SK-N-DZ (cell line): ENCODE measurements around the gene BAG5.

ENCODE experiments used
- DNase-seq: peaks from one replicate; pipeline ENCODE4 v3.0.0-alpha.2; 2015; ENCODE audit warnings: low spot score
- small RNA-seq, 2 experiments: library from RNA; depleted of rRNA; stranded (forward); fragments of <200 nt; gene quantifications; one replicate each; pipeline ENCODE3, GENCODE V24; 2014

BAG5 gene

DNA sequence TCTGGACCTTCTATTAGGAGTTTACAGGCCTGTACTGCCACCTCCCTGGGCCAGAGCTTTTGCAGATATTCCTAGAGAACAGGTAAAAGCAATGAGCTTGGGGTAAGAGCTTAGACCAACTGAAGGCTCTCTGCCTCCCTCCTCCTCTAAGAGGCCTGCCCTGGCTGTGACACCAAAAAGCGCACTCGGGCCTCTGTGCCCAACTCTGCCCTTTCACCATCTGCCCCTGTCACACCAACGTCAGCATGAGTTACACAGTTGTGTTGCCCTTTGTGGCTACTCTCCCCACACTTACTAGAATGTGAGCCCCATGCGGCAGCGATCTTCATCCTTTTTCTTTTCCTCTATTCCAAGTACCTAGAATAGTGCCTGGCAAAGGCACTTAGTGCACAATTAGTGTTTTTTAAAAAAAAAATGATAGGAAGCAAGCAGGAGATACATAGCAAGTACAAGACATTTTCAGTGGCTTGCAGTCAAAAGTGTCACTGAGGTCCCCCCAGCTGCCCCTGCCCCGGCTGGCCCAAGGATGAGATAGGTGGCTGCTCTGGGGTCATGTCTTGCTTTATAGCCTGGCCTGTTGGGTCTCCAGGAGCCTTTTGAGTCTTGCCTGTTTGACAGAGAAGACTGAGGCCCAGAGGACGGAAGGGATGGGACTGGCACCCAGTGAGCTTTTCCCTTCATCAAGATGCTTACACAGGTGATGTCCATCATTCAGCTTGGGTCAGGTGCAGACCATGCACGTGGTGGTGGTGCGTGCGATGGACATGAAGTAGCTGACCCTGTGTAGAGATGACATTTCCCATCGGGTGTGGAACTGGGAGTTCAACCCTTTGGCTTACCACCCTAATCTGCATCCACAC, 52.4 kb downstream of the BAG5 start:
- DNase-seq: no peak

DNA sequence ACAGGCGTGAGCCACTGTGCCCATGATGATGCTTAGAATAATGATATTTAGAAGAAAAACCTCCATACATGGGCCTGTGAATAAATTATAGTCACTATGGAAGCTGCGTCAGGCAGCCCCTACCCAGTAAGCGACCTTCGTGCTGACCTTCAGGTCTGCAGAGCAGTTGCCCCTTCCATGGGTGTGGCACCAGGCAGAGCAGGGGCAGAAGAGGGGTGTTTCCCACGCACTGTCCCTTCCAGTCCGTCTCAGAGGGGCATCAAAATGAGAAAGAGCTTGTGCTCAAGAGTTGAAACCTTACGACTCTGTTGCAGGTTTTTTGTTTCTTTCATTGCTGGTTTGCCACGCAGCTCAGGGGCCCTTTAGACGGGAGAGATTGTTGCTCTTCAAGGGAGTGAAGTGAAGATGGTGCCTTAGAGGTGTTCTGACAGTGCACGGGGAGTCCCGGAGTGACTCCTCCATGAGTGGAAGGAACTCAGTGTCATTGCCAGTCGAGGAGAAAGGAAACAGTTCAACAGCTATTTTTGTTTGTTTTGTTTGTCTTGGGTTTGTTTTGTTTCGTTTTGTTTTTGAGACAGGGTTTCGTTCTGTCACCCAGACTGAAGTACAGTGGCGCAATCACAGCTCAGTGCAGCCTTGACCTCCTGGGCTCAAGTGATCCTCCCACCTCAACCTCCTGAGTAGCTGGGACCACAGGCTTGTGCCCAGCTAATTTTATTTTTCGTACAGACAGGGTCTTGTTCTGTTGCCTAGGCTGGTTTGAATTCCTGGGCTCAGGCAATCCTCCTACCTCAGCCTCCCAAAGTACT, 53.7 kb downstream of the BAG5 start:
- no peak for DNase-seq

DNA sequence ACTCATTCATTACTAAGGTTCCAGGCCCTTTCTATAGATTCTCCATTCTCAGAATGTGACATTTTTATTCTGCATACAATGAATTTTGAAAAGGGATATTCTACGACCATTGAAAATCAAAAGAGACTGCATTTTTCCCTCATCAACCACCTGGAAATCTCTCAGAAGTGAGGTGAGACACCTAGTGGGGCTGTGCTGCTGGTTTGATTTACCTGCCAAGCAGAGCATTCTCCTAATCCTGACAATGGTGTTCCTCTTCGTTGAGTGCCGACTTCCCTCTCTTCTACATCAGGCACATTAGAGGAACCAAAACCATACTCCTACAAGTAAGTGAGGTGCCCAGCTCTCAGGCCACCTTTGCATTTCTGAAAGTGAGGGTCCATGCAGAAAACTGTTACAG, 54.7 kb downstream of the BAG5 start:
- no peak for DNase-seq

Small RNA genes lying within 50 kb of the gene (small RNA-seq; reads per million reads assigned to genes)
- gene RNU4-68P: 0.67 to 1.2 reads per million in 2 experiments
- 0 reads per million in 2 experiments for gene RNU7-160P
